AG09319 (cell line): ENCODE measurements around the gene ANKRD2.
A peak's percentile ranks its signal among the peaks of the same experiment; 100 is the strongest.

ENCODE experiments used
- DNase-seq: peaks from one replicate; pipeline ENCODE4 v3.0.0-alpha.2; 2010; ENCODE audit warnings: low read depth; ENCODE audit errors: extremely low read depth
- TF ChIP-seq, protein P1 (sequence below): IDR thresholded peaks from 2 replicates; pipeline ENCODE4 v1.5.1; 2011; ENCODE audit warnings: low read depth, mild to moderate bottlenecking, inconsistent platforms, low read length, moderate library complexity

ANKRD2 gene

DNA sequence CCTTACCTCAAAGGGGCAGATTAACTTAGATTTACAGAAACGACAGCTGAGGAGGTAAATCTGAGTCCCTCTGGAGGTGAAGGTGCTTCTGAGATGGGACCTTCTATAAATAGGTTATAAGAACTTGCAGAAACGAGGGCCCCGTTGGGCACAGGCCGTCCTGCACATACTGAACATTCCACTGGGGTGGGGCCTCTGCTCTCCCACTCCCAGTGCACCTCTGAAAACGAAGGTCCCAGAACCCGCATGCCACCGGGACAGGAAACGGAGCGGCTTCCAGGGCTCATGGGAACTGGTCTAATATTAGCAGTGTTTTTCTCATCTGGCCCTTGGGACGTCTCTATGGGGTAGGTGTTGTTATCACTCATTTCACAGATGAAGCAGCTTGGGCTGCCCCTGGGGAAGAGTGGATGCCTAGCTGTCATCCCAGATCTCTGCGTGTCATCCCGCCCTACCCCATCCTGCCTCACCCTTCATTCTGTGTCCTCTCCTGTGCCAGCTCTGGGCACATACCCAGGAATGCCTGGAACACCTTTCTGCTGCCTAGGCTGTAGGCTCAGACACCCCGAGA lies 36.5 kb downstream of the ANKRD2 start:
- TF ChIP-seq, protein P1, sequence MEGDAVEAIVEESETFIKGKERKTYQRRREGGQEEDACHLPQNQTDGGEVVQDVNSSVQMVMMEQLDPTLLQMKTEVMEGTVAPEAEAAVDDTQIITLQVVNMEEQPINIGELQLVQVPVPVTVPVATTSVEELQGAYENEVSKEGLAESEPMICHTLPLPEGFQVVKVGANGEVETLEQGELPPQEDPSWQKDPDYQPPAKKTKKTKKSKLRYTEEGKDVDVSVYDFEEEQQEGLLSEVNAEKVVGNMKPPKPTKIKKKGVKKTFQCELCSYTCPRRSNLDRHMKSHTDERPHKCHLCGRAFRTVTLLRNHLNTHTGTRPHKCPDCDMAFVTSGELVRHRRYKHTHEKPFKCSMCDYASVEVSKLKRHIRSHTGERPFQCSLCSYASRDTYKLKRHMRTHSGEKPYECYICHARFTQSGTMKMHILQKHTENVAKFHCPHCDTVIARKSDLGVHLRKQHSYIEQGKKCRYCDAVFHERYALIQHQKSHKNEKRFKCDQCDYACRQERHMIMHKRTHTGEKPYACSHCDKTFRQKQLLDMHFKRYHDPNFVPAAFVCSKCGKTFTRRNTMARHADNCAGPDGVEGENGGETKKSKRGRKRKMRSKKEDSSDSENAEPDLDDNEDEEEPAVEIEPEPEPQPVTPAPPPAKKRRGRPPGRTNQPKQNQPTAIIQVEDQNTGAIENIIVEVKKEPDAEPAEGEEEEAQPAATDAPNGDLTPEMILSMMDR: no peak
- DNase-seq: no peak

DNA sequence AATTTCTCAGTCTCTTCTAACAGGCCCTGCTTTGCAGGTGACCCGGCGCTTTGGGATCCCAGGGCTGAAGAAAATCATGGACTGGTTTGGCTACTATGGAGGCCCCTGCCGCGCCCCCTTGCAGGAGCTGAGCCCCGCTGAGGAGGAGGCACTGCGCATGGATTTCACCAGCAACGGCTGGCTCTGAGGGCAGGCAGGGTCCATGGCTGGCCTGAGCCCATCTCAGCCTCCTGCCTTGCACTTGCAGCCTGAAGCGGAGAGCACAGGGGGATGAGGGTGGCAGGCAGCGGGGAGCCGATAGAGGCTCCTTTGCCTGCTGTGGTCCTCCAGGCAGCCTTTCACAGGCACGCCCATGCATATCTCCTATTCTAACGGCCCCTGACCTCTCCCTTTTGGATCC lies 38.9 kb downstream of the ANKRD2 start:
- no peak for DNase-seq
- TF ChIP-seq, protein P1: no peak

DNA sequence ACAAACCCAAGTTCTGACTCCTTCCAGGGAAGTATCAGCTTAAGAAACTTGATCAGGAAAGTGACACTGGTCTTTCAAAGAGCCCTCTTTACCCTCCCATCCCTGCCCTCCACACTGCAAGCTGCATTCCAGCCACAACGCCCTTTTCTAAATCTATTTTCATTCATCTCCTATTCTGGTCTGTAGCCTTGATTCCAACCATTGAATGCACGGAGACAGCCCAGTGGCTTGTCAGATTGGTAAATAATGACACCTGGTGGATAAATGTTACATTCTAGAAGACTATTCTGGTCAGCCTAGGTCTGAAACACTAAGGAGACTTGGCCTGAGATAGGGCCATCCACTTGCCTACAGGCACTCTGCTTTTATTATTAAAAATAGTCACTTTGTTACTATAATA lies 39.8 kb downstream of the ANKRD2 start:
- DNase-seq: no peak
- TF ChIP-seq, protein P1: peak; percentile 30

DNA sequence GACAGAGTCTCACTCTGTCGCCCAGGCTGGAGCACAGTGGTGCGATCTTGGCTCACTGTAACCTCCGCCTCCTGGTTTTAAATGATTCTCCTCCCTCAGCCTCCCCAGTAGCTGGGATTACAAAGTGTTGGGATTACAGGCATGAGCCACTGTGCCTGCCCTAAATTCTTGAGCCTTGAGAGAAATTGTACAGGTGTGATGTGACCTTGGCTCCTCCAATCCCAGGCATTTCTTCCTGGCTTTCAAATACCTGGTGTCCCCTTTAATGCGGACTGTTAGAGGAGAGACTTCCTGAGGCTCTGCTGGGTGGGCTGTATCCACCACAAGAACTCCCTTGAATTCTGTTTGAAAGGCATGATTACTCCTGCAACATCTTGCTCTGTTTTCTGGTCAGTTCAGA lies 45.7 kb downstream of the ANKRD2 start:
- DNase-seq: no peak
- TF ChIP-seq, protein P1: no peak

DNA sequence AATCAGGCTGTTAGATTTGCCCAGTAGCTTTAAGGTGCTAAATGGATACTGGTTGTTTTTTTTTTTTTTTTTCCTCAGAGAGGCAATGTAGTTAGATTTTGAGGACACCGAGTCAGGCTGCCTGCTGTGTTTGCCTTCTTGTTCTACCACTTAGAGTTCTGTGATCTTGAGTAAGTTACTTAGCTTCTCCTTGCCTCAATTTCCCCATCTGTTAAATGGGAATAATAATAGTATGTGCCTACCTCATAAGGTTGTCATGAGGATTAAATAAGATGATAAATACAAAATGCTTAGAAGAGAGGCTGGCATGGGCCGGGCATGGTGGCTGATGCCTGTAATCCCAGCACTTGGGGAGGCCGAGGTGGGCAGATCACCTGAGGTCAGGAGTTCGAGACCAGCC lies 46.2 kb downstream of the ANKRD2 start:
- DNase-seq: no peak
- TF ChIP-seq, protein P1: no peak

DNA sequence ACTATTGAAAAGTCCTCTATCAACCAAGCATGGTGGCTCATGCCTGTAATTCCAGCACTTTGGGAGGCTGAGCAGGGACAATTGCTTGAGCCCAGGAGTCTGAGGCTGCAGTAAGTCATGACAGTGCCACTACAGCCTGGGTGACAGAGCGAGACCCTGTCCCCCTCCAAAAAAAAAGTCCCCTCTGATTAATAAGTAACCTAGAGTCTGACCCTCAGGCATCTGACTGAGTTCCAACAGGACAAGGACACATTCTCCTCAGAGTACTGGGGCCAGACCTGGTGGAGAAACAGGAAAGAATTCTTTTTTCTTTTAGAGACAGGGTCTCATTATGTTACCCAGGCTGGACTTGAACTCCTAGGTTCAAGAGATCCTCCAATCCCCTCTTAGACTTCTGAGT lies 50.7 kb downstream of the ANKRD2 start:
- DNase-seq: no peak
- TF ChIP-seq, protein P1: no peak

DNA sequence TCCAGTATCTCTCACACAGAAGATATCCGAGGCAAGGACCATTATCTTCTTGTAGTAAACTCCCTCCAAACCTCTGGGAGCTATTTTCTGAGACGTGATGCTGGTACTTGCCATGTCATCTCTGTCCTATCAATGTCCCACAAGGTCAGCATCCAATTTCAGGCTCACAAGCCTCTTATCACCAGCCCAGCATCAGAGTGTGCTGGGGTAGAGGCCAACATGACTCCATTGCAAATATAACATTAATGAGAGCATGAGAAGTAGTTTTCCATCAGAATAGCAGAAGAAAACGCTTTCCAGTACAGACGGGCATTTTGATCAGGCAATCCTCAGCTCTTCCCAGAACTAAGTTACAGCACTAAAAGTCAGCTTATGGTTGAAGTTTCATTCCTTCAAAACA lies 55.2 kb downstream of the ANKRD2 start:
- TF ChIP-seq, protein P1: no peak
- no peak for DNase-seq
